H1 (cell line): ENCODE data around the gene COL8A2. TPM values are rescaled to one million over a fixed set of nuclear protein-coding genes. Genes with fewer than 3 reads are reported as not detected.

Experiments used
- CTCF ChIA-PET: fragments of 300-600 bp; sonication (Branson Sonifier 250); formaldehyde crosslinking; loops from one replicate; lab custom pipeline; 2021; ENCODE audit not compliant: partially characterized antibody; lab: Charles Lee
- POLR2A ChIA-PET: fragments of 300-600 bp; sonication (Branson Sonifier 250); formaldehyde crosslinking; loops from one replicate; lab custom pipeline; 2021; ENCODE audit warnings: inconsistent platforms; ENCODE audit not compliant: partially characterized antibody; lab: Charles Lee
- DNase-seq, 2 experiments: peaks; one replicate each; pipeline versions ENCODE4 v3.0.0 to v3.0.0-alpha.2; 2010 to 2022; ENCODE audit warnings: low spot score in 2 of 2, low read depth in 1 of 2, mixed read lengths in 1 of 2
- FAIRE-seq: peaks from 2 replicates; lab custom pipeline; 2011; peaks lifted over from hg19 to GRCh38; lab: Jason Lieb, UNC
- H2AFZ ChIP-seq: 2 replicates; pipeline ENCODE4 v1.8.1; 2012; ENCODE audit warnings: low read length, inconsistent platforms
- H2AK5ac ChIP-seq: 2 replicates; pipeline ENCODE4 v1.6.1; 2013; ENCODE audit warnings: low read depth, low read length
- H2BK120ac ChIP-seq: replicated peaks from 2 replicates; pipeline ENCODE3; 2013; ENCODE audit warnings: low read depth, low read length, inconsistent platforms
- H2BK12ac ChIP-seq: 2 replicates; pipeline ENCODE4 v1.6.1; 2013; ENCODE audit warnings: low read depth, low read length
- H2BK15ac ChIP-seq: 2 replicates; pipeline ENCODE4 v1.6.1; 2013; ENCODE audit warnings: low read length
- H2BK20ac ChIP-seq: 2 replicates; pipeline ENCODE4 v1.6.1; 2013; ENCODE audit warnings: low read length
- H2BK5ac ChIP-seq: 2 replicates; pipeline ENCODE4 v1.6.1; 2013; ENCODE audit warnings: low read depth, low read length
- H3K14ac ChIP-seq: 2 replicates; pipeline ENCODE4 v1.6.1; 2013; ENCODE audit warnings: inconsistent platforms; ENCODE audit not compliant: insufficient read length
- H3K18ac ChIP-seq: 2 replicates; pipeline ENCODE4 v1.6.1; 2013; ENCODE audit warnings: low read length; ENCODE audit errors: extremely low read depth
- H3K23ac ChIP-seq: 2 replicates; pipeline ENCODE4 v1.6.1; 2013; ENCODE audit warnings: inconsistent platforms; ENCODE audit not compliant: insufficient read length
- H3K23me2 ChIP-seq: 2 replicates; pipeline ENCODE4 v1.6.1; 2013; ENCODE audit warnings: low read depth, low read length
- H3K27ac ChIP-seq: 2 replicates; pipeline ENCODE4 v1.6.1; 2011; ENCODE audit warnings: low read depth, low read length, inconsistent platforms
- H3K27me3 ChIP-seq, 4 experiments: replicated peaks in 1 of 4; 1 replicate in 1 of 4; 2 replicates in 3 of 4; pipeline versions ENCODE4 v1.6.1 to v1.8.1; 2011 to 2013; ENCODE audit warnings: low read length in 3 of 4, mild to moderate bottlenecking in 3 of 4, inconsistent platforms in 2 of 4, mixed read lengths in 2 of 4, moderate library complexity in 1 of 4; ENCODE audit not compliant: control insufficient read depth in 3 of 4, insufficient read depth in 3 of 4; ENCODE audit errors: extremely low read depth in 1 of 4
- H3K36me3 ChIP-seq, 4 experiments: 2 replicates each; pipeline versions ENCODE4 v1.6.1 to v1.8.1; 2011 to 2013; ENCODE audit warnings: mild to moderate bottlenecking in 4 of 4, low read length in 3 of 4, moderate library complexity in 2 of 4, control low read depth in 1 of 4, inconsistent platforms in 1 of 4; ENCODE audit not compliant: insufficient read depth in 4 of 4, control insufficient read depth in 2 of 4
- H3K4ac ChIP-seq: replicated peaks from 2 replicates; pipeline ENCODE3; 2013; ENCODE audit warnings: low read length, low read depth, mixed read lengths, inconsistent platforms; ENCODE audit not compliant: insufficient read length
- H3K4me1 ChIP-seq, 4 experiments: replicated peaks in 1 of 4; 1 replicate in 1 of 4; 2 replicates in 3 of 4; pipeline versions ENCODE4 v1.6.1 to v1.8.1; 2011 to 2013; ENCODE audit warnings: low read length in 3 of 4, inconsistent platforms in 2 of 4, mixed read lengths in 1 of 4; ENCODE audit not compliant: insufficient read depth in 4 of 4, control insufficient read depth in 3 of 4
- H3K4me2 ChIP-seq, 2 experiments: 2 replicates each; pipeline versions ENCODE4 v1.6.1 to v1.8.1; 2011 to 2013; ENCODE audit warnings: low read depth in 2 of 2, low read length in 2 of 2, control low read depth in 1 of 2, inconsistent platforms in 1 of 2, mild to moderate bottlenecking in 1 of 2; ENCODE audit not compliant: insufficient read depth in 1 of 2
- H3K4me3 ChIP-seq, 4 experiments: fragments of 200-600, 300-600 bp in 1 of 4; sonication (generic), shearing (Covaris generic), sonication (Bioruptor Twin) in 1 of 4; 2 replicates each; pipeline versions ENCODE4 v1.5.1 to v1.8.1; 2011 to 2016; ENCODE audit warnings: low read length in 4 of 4, low read depth in 3 of 4, control low read depth in 2 of 4, inconsistent platforms in 2 of 4, mild to moderate bottlenecking in 2 of 4, mixed read lengths in 1 of 4, moderate library complexity in 1 of 4; ENCODE audit not compliant: insufficient read depth in 2 of 4; ENCODE audit errors: extremely low read depth in 1 of 4
- H3K56ac ChIP-seq: replicated peaks from 2 replicates; pipeline ENCODE3; 2013; ENCODE audit warnings: low read depth, mild to moderate bottlenecking, mixed read lengths, low read length, inconsistent platforms; ENCODE audit not compliant: insufficient read length
- H3K79me1 ChIP-seq: 2 replicates; pipeline ENCODE4 v1.6.1; 2013; ENCODE audit warnings: low read depth, low read length, control low read depth
- H3K79me2 ChIP-seq, 2 experiments: 2 replicates each; pipeline versions ENCODE4 v1.6.1 to v1.8.1; 2012 to 2013; ENCODE audit warnings: low read length in 2 of 2, mild to moderate bottlenecking in 2 of 2, inconsistent platforms in 1 of 2; ENCODE audit not compliant: insufficient read depth in 2 of 2, control insufficient read depth in 1 of 2
- H3K9ac ChIP-seq, 4 experiments: replicated peaks in 1 of 4; 1 replicate in 1 of 4; 2 replicates in 3 of 4; pipeline versions ENCODE4 v1.6.1 to v1.8.1; 2011 to 2013; ENCODE audit warnings: low read depth in 3 of 4, low read length in 3 of 4, control low read depth in 2 of 4, mild to moderate bottlenecking in 2 of 4, moderate library complexity in 2 of 4, inconsistent platforms in 1 of 4; ENCODE audit errors: extremely low read depth in 1 of 4
- H3K9me3 ChIP-seq, 2 experiments: 2 replicates each; pipeline versions ENCODE4 v1.6.1 to v1.8.1; 2012 to 2013; ENCODE audit warnings: mild to moderate bottlenecking in 2 of 2, moderate library complexity in 2 of 2, control low read depth in 1 of 2, inconsistent platforms in 1 of 2, low read depth in 1 of 2, low read length in 1 of 2, mixed read lengths in 1 of 2; ENCODE audit not compliant: insufficient read depth in 2 of 2
- H4K20me1 ChIP-seq, 2 experiments: replicated peaks in 1 of 2; 2 replicates each; pipeline versions ENCODE3 to v1.8.1; 2011 to 2013; ENCODE audit warnings: inconsistent platforms in 2 of 2, low read length in 2 of 2, mild to moderate bottlenecking in 1 of 2; ENCODE audit not compliant: insufficient read depth in 2 of 2, control insufficient read depth in 1 of 2
- H4K5ac ChIP-seq: 2 replicates; pipeline ENCODE4 v1.6.1; 2013; ENCODE audit warnings: low read length, low read depth, mixed read lengths, inconsistent platforms; ENCODE audit not compliant: insufficient read length
- H4K8ac ChIP-seq: 2 replicates; pipeline ENCODE4 v1.8.0; 2013; ENCODE audit warnings: mild to moderate bottlenecking, moderate library complexity, low read length, inconsistent platforms; ENCODE audit not compliant: insufficient read depth; ENCODE audit errors: extremely low read depth
- H4K91ac ChIP-seq: replicated peaks from 2 replicates; pipeline ENCODE3; 2013; ENCODE audit warnings: low read length, mixed read lengths, inconsistent platforms; ENCODE audit not compliant: insufficient read length
- ATF3 ChIP-seq: IDR thresholded peaks from 2 replicates; pipeline ENCODE4 v1.6.1; 2011; ENCODE audit warnings: low read depth, mild to moderate bottlenecking, low read length; ENCODE audit not compliant: insufficient read depth
- BACH1 ChIP-seq: IDR thresholded peaks from 2 replicates; pipeline ENCODE4 v1.6.1; 2012; ENCODE audit warnings: low read length, improper control_type of control experiment
- PHF8 ChIP-seq: fragments of 200-600 bp; sonication (generic); conservative IDR thresholded peaks from 2 replicates; pipeline ENCODE4 v1.7.1; 2012; ENCODE audit warnings: low read depth, mild to moderate bottlenecking, inconsistent platforms, low read length, moderate library complexity
- POLR2AphosphoS5 ChIP-seq: IDR thresholded peaks from 2 replicates; pipeline ENCODE4 v1.6.1; 2011; ENCODE audit warnings: low read depth, low read length
- RBBP5 ChIP-seq: IDR thresholded peaks from 2 replicates; pipeline ENCODE4 v1.7.1; 2012; ENCODE audit warnings: low read depth, mild to moderate bottlenecking, inconsistent platforms, low read length, moderate library complexity, borderline replicate concordance
- SIX5 ChIP-seq: IDR thresholded peaks from 2 replicates; pipeline ENCODE4 v1.6.1; 2011; ENCODE audit warnings: mild to moderate bottlenecking, low read depth, low read length
- SP1 ChIP-seq: IDR thresholded peaks from 2 replicates; pipeline ENCODE4 v1.6.1; 2011; ENCODE audit warnings: low read depth, low read length
- TBP ChIP-seq: IDR thresholded peaks from 2 replicates; pipeline ENCODE4 v1.6.1; 2011; ENCODE audit warnings: low read depth, low read length, improper control_type of control experiment
- TEAD4 ChIP-seq: IDR thresholded peaks from 2 replicates; pipeline ENCODE4 v1.6.1; 2012; ENCODE audit warnings: low read depth, low read length, inconsistent platforms, mixed read lengths
- YY1 ChIP-seq: IDR thresholded peaks from 2 replicates; pipeline ENCODE4 v1.6.1; 2011; ENCODE audit warnings: low read depth, mild to moderate bottlenecking, low read length
- WGBS, 2 experiments: shearing (Covaris generic) in 1 of 2; methylation state at CpG; one replicate each; pipeline versions ENCODE4 v1.1.6 to v1.1.7; 2013 to 2015; ENCODE audit warnings: low lambda C conversion rate in 2 of 2, mixed read lengths in 2 of 2, inconsistent platforms in 1 of 2, low coverage in 1 of 2, missing lambda C conversion rate in 1 of 2; ENCODE audit not compliant: insufficient replicate concordance in 2 of 2, insufficient coverage in 1 of 2, insufficient read length in 1 of 2; ENCODE audit errors: extremely low coverage in 1 of 2, missing lambda C conversion rate in 1 of 2; 5-methylcytosine and 5-hydroxymethylcytosine counted together
- polyA plus RNA-seq, 7 experiments: library from polyadenylated mRNA; depleted of rRNA in 3 of 7; stranded (reverse) in 5 of 7; unstranded in 2 of 7; fragments of >200 nt in 5 of 7; fragments of 200-250 nt in 2 of 7; gene quantifications; 1 replicate in 5 of 7; 2 replicates in 1 of 7; 4 replicates in 1 of 7; pipeline versions ENCODE4 v1.2.1 to v1.2.3, GENCODE V29; 2011 to 2013; ENCODE audit warnings: missing spikeins in 2 of 7, mixed read lengths in 2 of 7
- total RNA-seq: library from RNA; stranded (reverse); fragmentation: NEBNext Ultra II Directional; extraction: Animal tissue kit (Norgen Biotek cat#: 25700); gene quantifications from 2 replicates; pipeline ENCODE4 v1.2.1, GENCODE V29; 2021

COL8A2 gene
- total and polyA plus RNA-seq, 2 of the 8 experiments (the other 6 are each of a cell fraction or from before 2014, with no cell fraction given), result 2.1 to 2.8 TPM

- peak within 1 kb of the TSS; percentile 91 for H3K4ac ChIP-seq
- H3K18ac ChIP-seq, result peak within 1 kb of the TSS; percentile 0
- H3K27ac ChIP-seq, result peak within 1 kb of the TSS; percentile 62
- ChIA-PET CTCF (interaction anchor here (0.5 to 10.1 kb wide), 44 partner anchors 10 to 333 kb away, joined by 3 to 261 read pairs (median 5); partner anchors contain the start of genes CSF3R and THRAP3), POLR2A (interaction anchor here (0.8 to 5.4 kb wide), 22 partner anchors 8 to 237 kb away, joined by 3 to 49 read pairs (median 5); partner anchors contain the start of genes EVA1B, SH3D21, TEKT2 and THRAP3)
- peak within 1 kb of the TSS; percentile 88 for H2BK120ac ChIP-seq
- peak; percentile 99 to 100 for DNase-seq
- peaks cover 8 to 19% (median 15%) of the 10 kb centered on the region in 4 experiments for H3K4me1 ChIP-seq
- peak within 1 kb of the TSS; percentile 16; the same call in 1 of the 2 replicates for H2BK20ac ChIP-seq
- WGBS, 2 experiments, result 3% methylated on average over 48 of the region's 62 CpGs; no CpG with 5 or more reads in 1 of the 2 experiments
- no peak within 1 kb of the TSS for H3K14ac ChIP-seq
- H3K56ac ChIP-seq, result peak within 1 kb of the TSS; percentile 47
- peak within 1 kb of the TSS; percentile 68 to 85 (median 79) for H3K4me3 ChIP-seq
- peaks cover 4% of the 10 kb centered on the region for H3K23me2 ChIP-seq
- H2BK15ac ChIP-seq, result peak within 1 kb of the TSS; percentile 40; the same call in 1 of the 2 replicates
- peak within 1 kb of the TSS; percentile 66 for H4K91ac ChIP-seq
- H3K36me3 ChIP-seq, result no peaks in the 10 kb centered on the region
- no peak within 1 kb of the TSS for H3K23ac ChIP-seq
- peaks cover 11 to 21% (median 17%) of the 10 kb centered on the region in 4 experiments for H3K27me3 ChIP-seq
- H2AFZ ChIP-seq, result peak within 1 kb of the TSS; percentile 96
- peak within 1 kb of the TSS; percentile 62 to 70 (median 68) for H3K9ac ChIP-seq
- peak within 1 kb of the TSS; percentile 77; the same call in 1 of the 2 replicates for H2BK12ac ChIP-seq
- peak within 1 kb of the TSS; percentile 87 for H2BK5ac ChIP-seq
- peaks cover 0 to 3% of the 10 kb centered on the region in 2 experiments; a peak in 1 of 4 replicates for H3K79me2 ChIP-seq
- H4K20me1 ChIP-seq, result peaks cover 0 to 2% of the 10 kb centered on the region in 2 experiments
- H2AK5ac ChIP-seq, result no peak within 1 kb of the TSS
- peak within 1 kb of the TSS; percentile 24 for H4K5ac ChIP-seq
- peak; percentile 52 for FAIRE-seq
- H3K4me2 ChIP-seq, result peak within 1 kb of the TSS; percentile 63 to 92
- H3K9me3 ChIP-seq, result no peaks in the 10 kb centered on the region
- peak within 1 kb of the TSS; percentile 93 for H4K8ac ChIP-seq
- 0 out of 2 replicates have a peak, but pooled peaks cover 4% of the 10 kb centered on the region for H3K79me1 ChIP-seq
- TF ChIP-seq POLR2AphosphoS5, result peak; percentile 56; the same call in 1 of the 2 replicates
- peak; percentile 53 for TF ChIP-seq BACH1
- peak; percentile 67; the same call in 1 of the 2 replicates for TF ChIP-seq ATF3
- peak; percentile 95 for TF ChIP-seq SIX5
- TF ChIP-seq RBBP5, result 0 out of 2 replicates have a peak, but pooled peaks have one; percentile 84
- no peak for TF ChIP-seq TBP
- TF ChIP-seq YY1, result peak; percentile 61; the same call in 1 of the 2 replicates
- TF ChIP-seq PHF8, result no peak; the same call in 1 of the 2 replicates
- TF ChIP-seq SP1, result peak; percentile 83; the same call in 1 of the 2 replicates
- peak; percentile 69 for TF ChIP-seq TEAD4
These were observed 24.4 kb upstream of the COL8A2 start, which contains the start of gene TRAPPC3 for GRCh38 chr1:36149237-36149972. TRAPPC3 (minus strand) TSS chr1:36149486; CDS start chr1:36149378, 108 bp downstream.
